H1 (cell line): Measurements from ENCODE around the gene ISLR2. TPM values are rescaled to one million over a fixed set of nuclear protein-coding genes. Genes with fewer than 3 reads are reported as not detected.

Experiments
- CTCF ChIA-PET: fragments of 300-600 bp; sonication (Branson Sonifier 250); formaldehyde crosslinking; loops from one replicate; lab custom pipeline; 2021; ENCODE audit not compliant: partially characterized antibody; lab: Charles Lee
- POLR2A ChIA-PET: fragments of 300-600 bp; sonication (Branson Sonifier 250); formaldehyde crosslinking; loops from one replicate; lab custom pipeline; 2021; ENCODE audit warnings: inconsistent platforms; ENCODE audit not compliant: partially characterized antibody; lab: Charles Lee
- DNase-seq, 2 experiments: peaks; one replicate each; pipeline versions ENCODE4 v3.0.0 to v3.0.0-alpha.2; 2010 to 2022; ENCODE audit warnings: low spot score in 2 of 2, low read depth in 1 of 2, mixed read lengths in 1 of 2
- FAIRE-seq: peaks from 2 replicates; lab custom pipeline; 2011; peaks lifted over from hg19 to GRCh38; lab: Jason Lieb, UNC
- H2AFZ ChIP-seq: 2 replicates; pipeline ENCODE4 v1.8.1; 2012; ENCODE audit warnings: low read length, inconsistent platforms
- H2AK5ac ChIP-seq: 2 replicates; pipeline ENCODE4 v1.6.1; 2013; ENCODE audit warnings: low read depth, low read length
- H2BK120ac ChIP-seq: replicated peaks from 2 replicates; pipeline ENCODE3; 2013; ENCODE audit warnings: low read depth, low read length, inconsistent platforms
- H2BK12ac ChIP-seq: 2 replicates; pipeline ENCODE4 v1.6.1; 2013; ENCODE audit warnings: low read depth, low read length
- H2BK15ac ChIP-seq: 2 replicates; pipeline ENCODE4 v1.6.1; 2013; ENCODE audit warnings: low read length
- H2BK20ac ChIP-seq: 2 replicates; pipeline ENCODE4 v1.6.1; 2013; ENCODE audit warnings: low read length
- H2BK5ac ChIP-seq: 2 replicates; pipeline ENCODE4 v1.6.1; 2013; ENCODE audit warnings: low read depth, low read length
- H3K14ac ChIP-seq: 2 replicates; pipeline ENCODE4 v1.6.1; 2013; ENCODE audit warnings: inconsistent platforms; ENCODE audit not compliant: insufficient read length
- H3K18ac ChIP-seq: 2 replicates; pipeline ENCODE4 v1.6.1; 2013; ENCODE audit warnings: low read length; ENCODE audit errors: extremely low read depth
- H3K23ac ChIP-seq: 2 replicates; pipeline ENCODE4 v1.6.1; 2013; ENCODE audit warnings: inconsistent platforms; ENCODE audit not compliant: insufficient read length
- H3K23me2 ChIP-seq: 2 replicates; pipeline ENCODE4 v1.6.1; 2013; ENCODE audit warnings: low read depth, low read length
- H3K27ac ChIP-seq: 2 replicates; pipeline ENCODE4 v1.6.1; 2011; ENCODE audit warnings: low read depth, low read length, inconsistent platforms
- H3K27me3 ChIP-seq, 4 experiments: replicated peaks in 1 of 4; 1 replicate in 1 of 4; 2 replicates in 3 of 4; pipeline versions ENCODE4 v1.6.1 to v1.8.1; 2011 to 2013; ENCODE audit warnings: low read length in 3 of 4, mild to moderate bottlenecking in 3 of 4, inconsistent platforms in 2 of 4, mixed read lengths in 2 of 4, moderate library complexity in 1 of 4; ENCODE audit not compliant: control insufficient read depth in 3 of 4, insufficient read depth in 3 of 4; ENCODE audit errors: extremely low read depth in 1 of 4
- H3K36me3 ChIP-seq, 4 experiments: 2 replicates each; pipeline versions ENCODE4 v1.6.1 to v1.8.1; 2011 to 2013; ENCODE audit warnings: mild to moderate bottlenecking in 4 of 4, low read length in 3 of 4, moderate library complexity in 2 of 4, control low read depth in 1 of 4, inconsistent platforms in 1 of 4; ENCODE audit not compliant: insufficient read depth in 4 of 4, control insufficient read depth in 2 of 4
- H3K4ac ChIP-seq: replicated peaks from 2 replicates; pipeline ENCODE3; 2013; ENCODE audit warnings: low read length, low read depth, mixed read lengths, inconsistent platforms; ENCODE audit not compliant: insufficient read length
- H3K4me1 ChIP-seq, 4 experiments: replicated peaks in 1 of 4; 1 replicate in 1 of 4; 2 replicates in 3 of 4; pipeline versions ENCODE4 v1.6.1 to v1.8.1; 2011 to 2013; ENCODE audit warnings: low read length in 3 of 4, inconsistent platforms in 2 of 4, mixed read lengths in 1 of 4; ENCODE audit not compliant: insufficient read depth in 4 of 4, control insufficient read depth in 3 of 4
- H3K4me2 ChIP-seq, 2 experiments: 2 replicates each; pipeline versions ENCODE4 v1.6.1 to v1.8.1; 2011 to 2013; ENCODE audit warnings: low read depth in 2 of 2, low read length in 2 of 2, control low read depth in 1 of 2, inconsistent platforms in 1 of 2, mild to moderate bottlenecking in 1 of 2; ENCODE audit not compliant: insufficient read depth in 1 of 2
- H3K4me3 ChIP-seq, 4 experiments: fragments of 200-600, 300-600 bp in 1 of 4; sonication (generic), shearing (Covaris generic), sonication (Bioruptor Twin) in 1 of 4; 2 replicates each; pipeline versions ENCODE4 v1.5.1 to v1.8.1; 2011 to 2016; ENCODE audit warnings: low read length in 4 of 4, low read depth in 3 of 4, control low read depth in 2 of 4, inconsistent platforms in 2 of 4, mild to moderate bottlenecking in 2 of 4, mixed read lengths in 1 of 4, moderate library complexity in 1 of 4; ENCODE audit not compliant: insufficient read depth in 2 of 4; ENCODE audit errors: extremely low read depth in 1 of 4
- H3K56ac ChIP-seq: replicated peaks from 2 replicates; pipeline ENCODE3; 2013; ENCODE audit warnings: low read depth, mild to moderate bottlenecking, mixed read lengths, low read length, inconsistent platforms; ENCODE audit not compliant: insufficient read length
- H3K79me1 ChIP-seq: 2 replicates; pipeline ENCODE4 v1.6.1; 2013; ENCODE audit warnings: low read depth, low read length, control low read depth
- H3K79me2 ChIP-seq, 2 experiments: 2 replicates each; pipeline versions ENCODE4 v1.6.1 to v1.8.1; 2012 to 2013; ENCODE audit warnings: low read length in 2 of 2, mild to moderate bottlenecking in 2 of 2, inconsistent platforms in 1 of 2; ENCODE audit not compliant: insufficient read depth in 2 of 2, control insufficient read depth in 1 of 2
- H3K9ac ChIP-seq, 4 experiments: replicated peaks in 1 of 4; 1 replicate in 1 of 4; 2 replicates in 3 of 4; pipeline versions ENCODE4 v1.6.1 to v1.8.1; 2011 to 2013; ENCODE audit warnings: low read depth in 3 of 4, low read length in 3 of 4, control low read depth in 2 of 4, mild to moderate bottlenecking in 2 of 4, moderate library complexity in 2 of 4, inconsistent platforms in 1 of 4; ENCODE audit errors: extremely low read depth in 1 of 4
- H3K9me3 ChIP-seq, 2 experiments: 2 replicates each; pipeline versions ENCODE4 v1.6.1 to v1.8.1; 2012 to 2013; ENCODE audit warnings: mild to moderate bottlenecking in 2 of 2, moderate library complexity in 2 of 2, control low read depth in 1 of 2, inconsistent platforms in 1 of 2, low read depth in 1 of 2, low read length in 1 of 2, mixed read lengths in 1 of 2; ENCODE audit not compliant: insufficient read depth in 2 of 2
- H4K20me1 ChIP-seq, 2 experiments: replicated peaks in 1 of 2; 2 replicates each; pipeline versions ENCODE3 to v1.8.1; 2011 to 2013; ENCODE audit warnings: inconsistent platforms in 2 of 2, low read length in 2 of 2, mild to moderate bottlenecking in 1 of 2; ENCODE audit not compliant: insufficient read depth in 2 of 2, control insufficient read depth in 1 of 2
- H4K5ac ChIP-seq: 2 replicates; pipeline ENCODE4 v1.6.1; 2013; ENCODE audit warnings: low read length, low read depth, mixed read lengths, inconsistent platforms; ENCODE audit not compliant: insufficient read length
- H4K8ac ChIP-seq: 2 replicates; pipeline ENCODE4 v1.8.0; 2013; ENCODE audit warnings: mild to moderate bottlenecking, moderate library complexity, low read length, inconsistent platforms; ENCODE audit not compliant: insufficient read depth; ENCODE audit errors: extremely low read depth
- H4K91ac ChIP-seq: replicated peaks from 2 replicates; pipeline ENCODE3; 2013; ENCODE audit warnings: low read length, mixed read lengths, inconsistent platforms; ENCODE audit not compliant: insufficient read length
- CHD1 ChIP-seq: IDR thresholded peaks from 2 replicates; pipeline ENCODE4 v1.6.1; 2012; ENCODE audit warnings: low read depth, low read length, improper control_type of control experiment
- JUN ChIP-seq: IDR thresholded peaks from 2 replicates; pipeline ENCODE4 v1.6.1; 2011; ENCODE audit warnings: low read depth, mild to moderate bottlenecking, improper control_type of control experiment, low read length
- MAX ChIP-seq: IDR thresholded peaks from 2 replicates; pipeline ENCODE4 v1.6.1; 2012; ENCODE audit warnings: inconsistent platforms
- NANOG ChIP-seq: IDR thresholded peaks from 2 replicates; pipeline ENCODE4 v1.6.1; 2011; ENCODE audit warnings: low read length, low read depth, mild to moderate bottlenecking, inconsistent platforms; ENCODE audit not compliant: insufficient read depth, poor library complexity, severe bottlenecking
- RNF2 ChIP-seq: fragments of 200-900, 300-1000 bp; sonication (generic); IDR thresholded peaks from 2 replicates; pipeline ENCODE4 v1.7.1; 2016; ENCODE audit warnings: borderline replicate concordance, low read depth, mild to moderate bottlenecking, antibody characterized with exemption, low read length; ENCODE audit not compliant: poor library complexity, severe bottlenecking; ENCODE audit errors: missing control alignments
- SIN3A ChIP-seq, 2 experiments: IDR thresholded peaks in 1 of 2; conservative IDR thresholded peaks in 1 of 2; 2 replicates each; pipeline ENCODE4 v1.6.1; 2011 to 2012; ENCODE audit warnings: low read length in 2 of 2, improper control_type of control experiment in 1 of 2, low read depth in 1 of 2, mild to moderate bottlenecking in 1 of 2
- SRF ChIP-seq: IDR thresholded peaks from 2 replicates; pipeline ENCODE4 v1.6.1; 2011; ENCODE audit warnings: mild to moderate bottlenecking, low read depth, low read length, moderate library complexity
- SUZ12 ChIP-seq: fragments of 200-600 bp; sonication (generic); IDR thresholded peaks from 2 replicates; pipeline ENCODE4 v1.6.1; 2012; ENCODE audit warnings: mild to moderate bottlenecking, inconsistent platforms, low read length, moderate library complexity, mixed read lengths
- WGBS, 2 experiments: shearing (Covaris generic) in 1 of 2; methylation state at CpG; one replicate each; pipeline versions ENCODE4 v1.1.6 to v1.1.7; 2013 to 2015; ENCODE audit warnings: low lambda C conversion rate in 2 of 2, mixed read lengths in 2 of 2, inconsistent platforms in 1 of 2, low coverage in 1 of 2, missing lambda C conversion rate in 1 of 2; ENCODE audit not compliant: insufficient replicate concordance in 2 of 2, insufficient coverage in 1 of 2, insufficient read length in 1 of 2; ENCODE audit errors: extremely low coverage in 1 of 2, missing lambda C conversion rate in 1 of 2; 5-methylcytosine and 5-hydroxymethylcytosine counted together
- polyA plus RNA-seq, 7 experiments: library from polyadenylated mRNA; depleted of rRNA in 3 of 7; stranded (reverse) in 5 of 7; unstranded in 2 of 7; fragments of >200 nt in 5 of 7; fragments of 200-250 nt in 2 of 7; gene quantifications; 1 replicate in 5 of 7; 2 replicates in 1 of 7; 4 replicates in 1 of 7; pipeline versions ENCODE4 v1.2.1 to v1.2.3, GENCODE V29; 2011 to 2013; ENCODE audit warnings: missing spikeins in 2 of 7, mixed read lengths in 2 of 7
- total RNA-seq: library from RNA; stranded (reverse); fragmentation: NEBNext Ultra II Directional; extraction: Animal tissue kit (Norgen Biotek cat#: 25700); gene quantifications from 2 replicates; pipeline ENCODE4 v1.2.1, GENCODE V29; 2021

ISLR2 gene
- total and polyA plus RNA-seq, 2 of the 8 experiments (the other 6 are each of a cell fraction or from before 2014, with no cell fraction given): 0.47 to 0.58 TPM

- WGBS, 2 experiments: 3% methylated on average over 90 of the region's 90 CpGs; no CpG with 5 or more reads in 1 of the 2 experiments
- FAIRE-seq: no peak
- POLR2A ChIA-PET: interaction anchor here (1.4 kb wide), 1 partner anchor 159 kb away, joined by 3 read pairs; no protein-coding TSS in a partner anchor
- H3K4me2 ChIP-seq: peak overlapping the region; percentile 81 to 83
- H3K79me2 ChIP-seq: no peaks in the 10 kb centered on the region
- peak overlapping the region; percentile 87; the same call in 1 of the 2 replicates for H3K18ac ChIP-seq
- H3K4me3 ChIP-seq: peak overlapping the region; percentile 12 to 62 (median 32); a peak in 7 of 8 replicates
- H3K9me3 ChIP-seq: peaks cover 0 to 8% of the 10 kb centered on the region in 2 experiments; a peak in 1 of 4 replicates
- H4K20me1 ChIP-seq: peaks cover 7 to 13% of the 10 kb centered on the region in 2 experiments
- peaks cover 0 to 77% (median 64%) of the 10 kb centered on the region in 4 experiments; a peak in 6 of 7 replicates for H3K4me1 ChIP-seq
- H2AFZ ChIP-seq: 0 out of 2 replicates have a peak overlapping the region, but pooled peaks have one; percentile 27
- H2BK20ac ChIP-seq: peak overlapping the region; percentile 62; the same call in 1 of the 2 replicates
- no peak overlapping the region for H3K23ac ChIP-seq
- peaks cover 34% of the 10 kb centered on the region; the same call in 1 of the 2 replicates for H3K23me2 ChIP-seq
- H4K8ac ChIP-seq: peak overlapping the region; percentile 46; the same call in 1 of the 2 replicates
- peak overlapping the region; percentile 64; the same call in 1 of the 2 replicates for H2BK5ac ChIP-seq
- peak overlapping the region; percentile 92; the same call in 1 of the 2 replicates for H2BK12ac ChIP-seq
- peak overlapping the region; percentile 63 for H4K91ac ChIP-seq
- peak overlapping the region; percentile 38 for H3K4ac ChIP-seq
- H3K56ac ChIP-seq: no peak overlapping the region
- DNase-seq: peak in 1 of 2 experiments; percentile 81
- no peaks in the 10 kb centered on the region; the same call in 1 of the 2 replicates for H3K79me1 ChIP-seq
- peak overlapping the region; percentile 88 for H2BK15ac ChIP-seq
- no peak overlapping the region for H3K9ac ChIP-seq
- CTCF ChIA-PET: interaction anchor here (0.9 to 3.9 kb wide), 17 partner anchors 8 to 188 kb away, joined by 3 to 24 read pairs (median 5); partner anchors contain the start of gene STRA6
- H2BK120ac ChIP-seq: no peak overlapping the region
- no peak overlapping the region for H3K14ac ChIP-seq
- H3K36me3 ChIP-seq: peaks cover 0 to 6% (median 0%) of the 10 kb centered on the region in 4 experiments; a peak in 1 of 8 replicates
- H4K5ac ChIP-seq: no peak overlapping the region
- no peak overlapping the region for H3K27ac ChIP-seq
- no peak overlapping the region for H2AK5ac ChIP-seq
- peaks cover 84 to 98% (median 96%) of the 10 kb centered on the region in 4 experiments for H3K27me3 ChIP-seq
- no peak for TF ChIP-seq JUN
- peak; percentile 84 for TF ChIP-seq RNF2
- TF ChIP-seq SIN3A (conservative IDR thresholded peaks at IDR 0.05 in 1 of 2, IDR thresholded peaks at IDR 0.05 in 1 of 2; ENCODE audit: low read depth in 1 of 2, low read length in 2 of 2): no peak
- peak; percentile 78; the same call in 1 of the 2 replicates for TF ChIP-seq MAX
- no peak for TF ChIP-seq CHD1
- TF ChIP-seq SUZ12: peak; percentile 87
- TF ChIP-seq SRF: no peak
- no peak for TF ChIP-seq NANOG
These were observed 2.6 kb downstream of the ISLR2 start for GRCh38 chr15:74132681-74133651.
